H1 (cell line): ENCODE measurements around the gene GADD45B. TPM values are rescaled to one million over a fixed set of nuclear protein-coding genes. Genes with fewer than 3 reads are reported as not detected.

ENCODE experiments used
- ATF2 ChIP-seq: IDR thresholded peaks from 2 replicates; pipeline ENCODE4 v1.6.1; 2012; ENCODE audit warnings: low read length, inconsistent platforms
- ATF3 ChIP-seq: IDR thresholded peaks from 2 replicates; pipeline ENCODE4 v1.6.1; 2011; ENCODE audit warnings: low read depth, mild to moderate bottlenecking, low read length; ENCODE audit not compliant: insufficient read depth
- CHD7 ChIP-seq: fragments of 300-600 bp; sonication (generic); IDR thresholded peaks from 2 replicates; pipeline ENCODE4 v1.7.1; 2012; ENCODE audit warnings: low read length, moderate library complexity, mild to moderate bottlenecking, inconsistent platforms; ENCODE audit not compliant: insufficient replicate concordance
- EP300 ChIP-seq, 2 experiments: IDR thresholded peaks; 1 replicate in 1 of 2; 2 replicates in 1 of 2; pipeline ENCODE4 v1.6.1; 2011 to 2012; ENCODE audit warnings: low read depth in 2 of 2, low read length in 2 of 2, mild to moderate bottlenecking in 2 of 2, borderline replicate concordance in 1 of 2, inconsistent platforms in 1 of 2, moderate library complexity in 1 of 2
- RBBP5 ChIP-seq: IDR thresholded peaks from 2 replicates; pipeline ENCODE4 v1.7.1; 2012; ENCODE audit warnings: low read depth, mild to moderate bottlenecking, inconsistent platforms, low read length, moderate library complexity, borderline replicate concordance
- SP4 ChIP-seq: IDR thresholded peaks from 2 replicates; pipeline ENCODE4 v1.6.1; 2012; ENCODE audit warnings: low read length, inconsistent platforms
- SRF ChIP-seq: IDR thresholded peaks from 2 replicates; pipeline ENCODE4 v1.6.1; 2011; ENCODE audit warnings: mild to moderate bottlenecking, low read depth, low read length, moderate library complexity
- polyA plus RNA-seq, 7 experiments: library from polyadenylated mRNA; depleted of rRNA in 3 of 7; stranded (reverse) in 5 of 7; unstranded in 2 of 7; fragments of >200 nt in 5 of 7; fragments of 200-250 nt in 2 of 7; gene quantifications; 1 replicate in 5 of 7; 2 replicates in 1 of 7; 4 replicates in 1 of 7; pipeline versions ENCODE4 v1.2.1 to v1.2.3, GENCODE V29; 2011 to 2013; ENCODE audit warnings: missing spikeins in 2 of 7, mixed read lengths in 2 of 7
- total RNA-seq: library from RNA; stranded (reverse); fragmentation: NEBNext Ultra II Directional; extraction: Animal tissue kit (Norgen Biotek cat#: 25700); gene quantifications from 2 replicates; pipeline ENCODE4 v1.2.1, GENCODE V29; 2021

GADD45B gene
- total and polyA plus RNA-seq, 2 of the 8 experiments (the other 6 are each of a cell fraction or from before 2014, with no cell fraction given), result 7.4 to 11.4 TPM

- TF ChIP-seq SRF (no peak), SP4 (no peak), ATF2 (no peak), CHD7 (no peak), RBBP5 (no peak), EP300 (IDR thresholded peaks at IDR 0.05; ENCODE audit: borderline replicate concordance in 1 of 2, low read depth in 2 of 2, low read length in 2 of 2) (no peak), ATF3 (no peak)
Observed at GRCh38 chr19:2484178-2484937, 8.4 kb downstream of the GADD45B start (continued).
